OCI-LY3 (cell line): ENCODE results near the gene ZNF511.
A peak's percentile ranks its signal among the peaks of the same experiment; 100 is the strongest.

Source experiments
- H2AFZ ChIP-seq: fragments of 200-600, 300-600 bp; shearing (Covaris generic); 2 replicates; pipeline ENCODE4 v1.6.0; 2014; ENCODE audit warnings: antibody characterized with exemption, low read depth, low read length
- H3K27ac ChIP-seq: fragments of 200-600, 300-600 bp; sonication (generic); 2 replicates; pipeline ENCODE4 v1.5.1; 2014; ENCODE audit warnings: mild to moderate bottlenecking, low read length, moderate library complexity, mixed read lengths
- H3K27me3 ChIP-seq: fragments of 200-600, 300-600 bp; sonication (generic); 2 replicates; pipeline ENCODE4 v1.6.1; 2014; ENCODE audit warnings: low read depth, low read length, mixed read lengths
- H3K36me3 ChIP-seq: fragments of 200-600, 300-600 bp; sonication (generic); replicated peaks from 2 replicates; pipeline ENCODE3; 2014; ENCODE audit warnings: low read depth, low read length, mixed read lengths
- H3K4me1 ChIP-seq: fragments of 300-600, 200-600 bp; sonication (generic); 2 replicates; pipeline ENCODE4 v1.6.1; 2014; ENCODE audit warnings: low read length, mixed read lengths
- H3K4me2 ChIP-seq: fragments of 200-600, 300-600 bp; sonication (generic); 2 replicates; pipeline ENCODE4 v1.6.1; 2014; ENCODE audit warnings: low read length, mixed read lengths
- H3K4me3 ChIP-seq: fragments of 300-600, 200-600 bp; sonication (generic); 2 replicates; pipeline ENCODE4 v1.5.1; 2014; ENCODE audit warnings: antibody characterized with exemption, mild to moderate bottlenecking, low read length, moderate library complexity
- H3K79me2 ChIP-seq: fragments of 300-600, 200-600 bp; shearing (Covaris generic); 2 replicates; pipeline ENCODE4 v1.6.1; 2014; ENCODE audit warnings: mild to moderate bottlenecking, low read length, mixed read lengths
- H3K9ac ChIP-seq: fragments of 300-600, 200-600 bp; shearing (Covaris generic); 2 replicates; pipeline ENCODE4 v1.6.0; 2014; ENCODE audit warnings: mild to moderate bottlenecking, low read length, moderate library complexity
- H3K9me3 ChIP-seq: fragments of 200-600, 300-600 bp; shearing (Covaris generic); 2 replicates; pipeline ENCODE4 v1.6.1; 2014; ENCODE audit warnings: low read length, mixed read lengths; ENCODE audit not compliant: insufficient read depth
- H4K20me1 ChIP-seq: fragments of 200-600, 300-600 bp; sonication (generic); 2 replicates; pipeline ENCODE4 v1.6.1; 2016; ENCODE audit warnings: low read length, mixed read lengths; ENCODE audit not compliant: insufficient read depth
- EZH2phosphoT487 ChIP-seq: fragments of 200-600 bp; shearing (Covaris generic); IDR thresholded peaks from 2 replicates; pipeline ENCODE4 v1.6.1; 2018; ENCODE audit warnings: antibody characterized with exemption, mixed run types, low read depth
- TF ChIP-seq, protein P1 (sequence below): fragments of 200-600, 300-600 bp; sonication (generic); IDR thresholded peaks from 2 replicates; pipeline ENCODE4 v1.5.1; 2014; ENCODE audit warnings: antibody characterized with exemption, low read length, low read depth

The ZNF511 gene

DNA sequence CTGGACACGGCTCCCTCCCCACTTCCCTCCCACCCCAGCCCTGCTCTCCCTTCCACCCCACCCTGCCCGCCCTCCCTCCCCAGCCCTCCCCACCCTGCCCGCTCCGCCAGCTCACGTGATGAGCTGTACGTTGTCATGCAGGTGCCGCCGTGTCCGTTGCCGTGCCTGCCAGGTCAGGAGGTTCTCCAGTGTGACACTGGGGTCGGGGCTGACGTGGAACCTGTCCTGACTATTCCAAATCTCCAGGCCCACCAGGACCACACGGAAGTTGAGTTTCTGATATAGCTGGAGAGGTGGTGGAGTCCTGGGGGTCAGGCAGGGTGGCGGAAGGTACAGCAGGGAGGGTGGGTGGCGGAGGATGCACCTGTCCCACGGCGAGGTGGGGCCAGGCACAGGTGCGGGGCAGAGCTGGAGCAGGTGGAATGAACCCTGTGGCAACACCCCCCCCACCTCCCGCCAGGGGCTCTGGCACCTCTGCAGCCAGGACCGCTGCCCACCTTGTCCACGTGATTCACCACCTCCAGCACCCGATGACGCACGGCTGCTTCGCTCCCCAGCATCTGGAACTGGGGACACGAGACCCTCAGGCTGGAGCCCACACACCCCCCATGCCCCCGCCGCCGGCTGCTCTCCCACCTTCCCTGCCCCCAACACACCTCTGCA lies 36.3 kb upstream of the ZNF511 start:
- no peak for TF ChIP-seq EZH2phosphoT487
- TF ChIP-seq, protein P1, sequence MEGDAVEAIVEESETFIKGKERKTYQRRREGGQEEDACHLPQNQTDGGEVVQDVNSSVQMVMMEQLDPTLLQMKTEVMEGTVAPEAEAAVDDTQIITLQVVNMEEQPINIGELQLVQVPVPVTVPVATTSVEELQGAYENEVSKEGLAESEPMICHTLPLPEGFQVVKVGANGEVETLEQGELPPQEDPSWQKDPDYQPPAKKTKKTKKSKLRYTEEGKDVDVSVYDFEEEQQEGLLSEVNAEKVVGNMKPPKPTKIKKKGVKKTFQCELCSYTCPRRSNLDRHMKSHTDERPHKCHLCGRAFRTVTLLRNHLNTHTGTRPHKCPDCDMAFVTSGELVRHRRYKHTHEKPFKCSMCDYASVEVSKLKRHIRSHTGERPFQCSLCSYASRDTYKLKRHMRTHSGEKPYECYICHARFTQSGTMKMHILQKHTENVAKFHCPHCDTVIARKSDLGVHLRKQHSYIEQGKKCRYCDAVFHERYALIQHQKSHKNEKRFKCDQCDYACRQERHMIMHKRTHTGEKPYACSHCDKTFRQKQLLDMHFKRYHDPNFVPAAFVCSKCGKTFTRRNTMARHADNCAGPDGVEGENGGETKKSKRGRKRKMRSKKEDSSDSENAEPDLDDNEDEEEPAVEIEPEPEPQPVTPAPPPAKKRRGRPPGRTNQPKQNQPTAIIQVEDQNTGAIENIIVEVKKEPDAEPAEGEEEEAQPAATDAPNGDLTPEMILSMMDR: no peak
- Histone ChIP-seq H2AFZ (no peak overlapping the region), H4K20me1 (peaks cover 6% of the 10 kb centered on the region), H3K36me3 (peaks cover 21% of the 10 kb centered on the region), H3K27me3 (no peaks in the 10 kb centered on the region), H3K9me3 (no peaks in the 10 kb centered on the region), H3K79me2 (peaks cover 25% of the 10 kb centered on the region), H3K9ac (no peak overlapping the region), H3K4me1 (peaks cover 13% of the 10 kb centered on the region), H3K27ac (no peak overlapping the region), H3K4me3 (no peak overlapping the region), H3K4me2 (no peak overlapping the region)

DNA sequence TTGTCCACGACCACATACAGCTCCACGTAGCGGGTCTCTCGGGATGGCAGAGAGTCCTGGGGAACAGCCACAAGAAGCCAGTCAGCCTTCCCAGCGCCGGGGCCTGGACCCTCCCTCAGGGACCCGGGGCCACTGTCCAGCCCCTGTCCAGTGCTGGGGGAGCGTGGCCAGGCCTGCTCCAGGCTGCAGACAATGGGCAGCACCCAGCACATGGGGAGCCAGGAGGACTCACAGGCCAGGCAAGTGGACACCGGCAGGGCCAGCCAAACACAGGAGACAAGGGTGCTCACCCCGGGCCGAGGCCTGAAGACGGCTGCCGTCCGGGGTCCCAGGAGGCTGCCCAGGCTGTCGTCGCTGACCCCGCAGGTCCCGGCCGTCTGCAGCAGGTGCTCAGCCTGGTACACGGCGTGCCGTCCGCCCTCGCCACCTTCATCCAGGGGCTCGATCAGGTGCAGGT lies 35.7 kb upstream of the ZNF511 start:
- no peak overlapping the region for H3K4me3 ChIP-seq
- H3K9ac ChIP-seq: no peak overlapping the region
- H3K4me2 ChIP-seq: no peak overlapping the region
- H3K27ac ChIP-seq: no peak overlapping the region
- H3K79me2 ChIP-seq: peaks cover 25% of the 10 kb centered on the region
- TF ChIP-seq, protein P1: no peak
- no peak for TF ChIP-seq EZH2phosphoT487
- no peaks in the 10 kb centered on the region for H3K9me3 ChIP-seq
- H4K20me1 ChIP-seq: peaks cover 6% of the 10 kb centered on the region
- H3K4me1 ChIP-seq: peaks cover 13% of the 10 kb centered on the region
- no peaks in the 10 kb centered on the region for H3K27me3 ChIP-seq
- peaks cover 21% of the 10 kb centered on the region for H3K36me3 ChIP-seq
- no peak overlapping the region for H2AFZ ChIP-seq

DNA sequence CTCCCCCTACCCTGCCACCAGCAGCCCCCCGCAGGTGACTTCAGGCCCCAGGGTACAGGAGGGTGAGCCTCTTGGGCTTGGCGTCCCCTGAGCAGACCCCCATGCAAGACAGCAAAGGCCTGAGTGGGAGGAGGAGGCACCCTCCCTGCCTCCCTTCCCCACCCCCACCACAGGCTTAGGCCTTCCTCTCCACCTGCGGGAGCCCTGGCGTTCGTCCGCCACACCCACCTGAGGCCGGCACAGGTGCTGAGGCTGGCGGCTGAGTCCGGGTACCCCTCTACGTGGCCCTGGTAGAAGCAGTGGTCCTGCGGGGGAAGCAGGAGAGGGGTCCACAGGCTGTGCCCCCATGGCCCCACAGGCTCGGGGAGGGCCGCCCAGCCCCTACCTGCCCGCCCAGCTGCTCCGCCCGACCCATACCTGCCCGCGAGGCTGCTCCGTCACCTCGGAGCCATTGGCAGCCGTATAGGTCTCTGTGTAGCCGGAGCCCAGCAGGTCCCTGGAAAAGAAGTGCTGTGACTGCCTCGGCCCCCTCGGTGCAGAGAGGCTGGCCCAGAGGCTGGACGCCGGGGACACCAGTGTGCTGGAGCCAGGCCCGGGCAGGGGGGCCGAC lies 35.1 kb upstream of the ZNF511 start:
- Histone ChIP-seq H3K4me1 (peaks cover 13% of the 10 kb centered on the region), H3K9me3 (no peaks in the 10 kb centered on the region), H4K20me1 (peaks cover 6% of the 10 kb centered on the region), H3K4me2 (peak overlapping the region; percentile 36), H3K36me3 (peaks cover 21% of the 10 kb centered on the region), H2AFZ (no peak overlapping the region), H3K27me3 (no peaks in the 10 kb centered on the region), H3K4me3 (peak overlapping the region; percentile 39; the same call in 1 of the 2 replicates), H3K9ac (no peak overlapping the region; the same call in 1 of the 2 replicates), H3K79me2 (peaks cover 25% of the 10 kb centered on the region), H3K27ac (no peak overlapping the region)
- no peak for TF ChIP-seq EZH2phosphoT487
- TF ChIP-seq, protein P1: no peak

DNA sequence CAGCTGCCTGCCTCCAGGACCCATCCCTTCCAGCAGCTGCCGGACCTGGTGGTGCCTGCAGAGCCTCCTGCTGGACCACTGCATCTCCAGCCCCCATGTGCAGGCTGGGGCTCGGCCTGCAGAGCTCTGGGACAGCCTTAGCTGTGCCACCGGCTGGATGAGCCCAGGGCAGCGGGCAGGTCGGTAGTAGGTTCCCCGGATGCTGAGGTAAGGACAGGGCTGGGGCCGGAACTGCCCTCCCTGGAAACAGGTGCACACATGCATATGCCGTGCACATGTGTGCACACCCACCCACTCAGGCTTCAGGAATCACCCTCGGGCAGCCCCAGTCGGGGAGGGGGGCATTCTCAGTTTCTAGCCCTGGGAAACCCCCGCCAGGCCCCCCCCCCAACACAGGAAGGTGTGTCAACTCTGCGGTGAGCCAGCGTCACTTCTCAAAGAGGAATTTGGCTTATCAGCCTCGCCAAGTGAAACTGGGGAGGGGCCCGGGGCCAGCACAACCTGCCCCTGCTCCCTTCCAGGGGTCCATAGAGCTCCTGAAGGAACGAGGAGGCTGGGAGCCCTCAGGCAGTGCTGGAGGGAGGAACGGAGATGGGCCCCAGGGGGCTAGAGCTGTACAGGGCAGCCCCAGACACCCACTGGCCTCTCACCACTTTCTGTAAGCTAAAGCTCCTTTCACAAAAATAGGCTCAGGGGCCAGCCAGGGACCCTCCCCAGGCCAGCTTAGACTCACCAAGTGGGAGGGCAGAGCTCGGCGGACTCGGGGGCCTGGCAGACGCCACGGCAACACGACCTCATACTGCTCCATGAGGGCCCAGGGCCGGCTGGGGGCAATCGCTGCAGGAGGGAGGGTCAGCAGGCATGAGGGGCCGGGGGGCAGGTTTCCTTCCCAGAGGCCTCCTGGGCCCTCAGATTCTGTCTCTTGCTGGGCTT lies 33.7 kb upstream of the ZNF511 start:
- H4K20me1 ChIP-seq: peaks cover 6% of the 10 kb centered on the region
- H3K27me3 ChIP-seq: no peaks in the 10 kb centered on the region
- no peak overlapping the region for H2AFZ ChIP-seq
- H3K4me3 ChIP-seq: peak overlapping the region; percentile 100
- peak overlapping the region; percentile 99 for H3K4me2 ChIP-seq
- H3K9me3 ChIP-seq: no peaks in the 10 kb centered on the region
- peaks cover 13% of the 10 kb centered on the region for H3K4me1 ChIP-seq
- peaks cover 21% of the 10 kb centered on the region for H3K36me3 ChIP-seq
- H3K27ac ChIP-seq: peak overlapping the region; percentile 93
- H3K9ac ChIP-seq: peak overlapping the region; percentile 99
- TF ChIP-seq, protein P1: no peak
- TF ChIP-seq EZH2phosphoT487: no peak
- H3K79me2 ChIP-seq: peaks cover 25% of the 10 kb centered on the region
